ENCODE results near the gene C16orf89. TPM values are rescaled to one million over a fixed set of nuclear protein-coding genes. Genes with fewer than 3 reads are reported as not detected.
"Not testable (repeated sequence)": the region's sequence is repeated elsewhere in the genome, so short reads cannot be mapped to it uniquely, and the experiment has no call there.

C16orf89 gene
- polyA plus RNA-seq, 3 donors = 6.8 to 25.6 (median 19.9) TPM

GRCh38 chr16:5066511-5066910 is 755 bp upstream of the C16orf89 start:
- no peak overlapping the region for H3K27ac ChIP-seq (ENCODE audit: low read depth, low read length)

GRCh38 chr16:5065326-5065725 is 430 bp downstream of the C16orf89 start:
- WGBS, 3 donors = 32 to 60% (median 54%) methylated on average over 8 of the region's 8 CpGs
- H3K27ac ChIP-seq (ENCODE audit: low read depth, low read length) = no peak overlapping the region

More at GRCh38 chr16:5066511-5066910, 755 bp upstream of the C16orf89 start:
- WGBS, 3 donors = 63 to 67% (median 66%) methylated on average over 6 of the region's 6 CpGs

- 29 to 79% (median 64%) methylated on average over 7 of the region's 7 CpGs for WGBS, 3 donors
- H3K27ac ChIP-seq (ENCODE audit: low read depth, low read length) = no peak overlapping the region
These were observed 841 bp downstream of the C16orf89 start for GRCh38 chr16:5064915-5065314.

GRCh38 chr16:5062790-5063765 is 2.7 kb downstream of the C16orf89 start:
- WGBS, 3 donors = 72 to 77% (median 73%) methylated on average over 19 of the region's 19 CpGs

GRCh38 chr16:5062051-5062450 is 3.7 kb downstream of the C16orf89 start:
- H3K27ac ChIP-seq (ENCODE audit: low read depth, low read length) = no peak overlapping the region
- WGBS, 3 donors = 85 to 89% (median 88%) methylated on average over 11 of the region's 11 CpGs

More at GRCh38 chr16:5062790-5063765, 2.7 kb downstream of the C16orf89 start:
- no peak overlapping the region for H3K27ac ChIP-seq (ENCODE audit: low read depth, low read length)

- no peak overlapping the region for H3K27ac ChIP-seq (ENCODE audit: low read depth, low read length)
- WGBS, 3 donors = 82 to 84% (median 83%) methylated on average over 10 of the region's 10 CpGs
These were observed 5.6 kb downstream of the C16orf89 start for GRCh38 chr16:5060073-5060641.

GRCh38 chr16:5059386-5060072 is 6.2 kb downstream of the C16orf89 start:
- no peak overlapping the region for H3K27ac ChIP-seq (ENCODE audit: low read depth, low read length)
- WGBS, 3 donors = 75 to 83% (median 77%) methylated on average over 6 of the region's 6 CpGs

- no peak overlapping the region for H3K27ac ChIP-seq (ENCODE audit: low read depth, low read length)
- 53 to 66% (median 58%) methylated on average over 7 of the region's 7 CpGs for WGBS, 3 donors
These were observed 7.3 kb downstream of the C16orf89 start for GRCh38 chr16:5058476-5058875.

GRCh38 chr16:5056352-5056751 is 9.4 kb downstream of the C16orf89 start:
- WGBS, 3 donors = 12 to 30% (median 19%) methylated on average over 11 of the region's 11 CpGs
- H3K27ac ChIP-seq (ENCODE audit: low read depth, low read length) = no peak overlapping the region

- H3K27ac ChIP-seq (ENCODE audit: low read depth, low read length) = no peak overlapping the region
- WGBS, 3 donors = 88 to 91% (median 91%) methylated on average over 15 to 16 of the region's 16 CpGs
These were observed 10.6 kb downstream of the C16orf89 start for GRCh38 chr16:5054876-5055865.

GRCh38 chr16:5046914-5047313 is 18.8 kb downstream of the C16orf89 start:
- H3K27ac ChIP-seq (ENCODE audit: low read depth, low read length) = no peak overlapping the region
- 75 to 78% (median 76%) methylated on average over 2 of the region's 2 CpGs for WGBS, 3 donors

- H3K27ac ChIP-seq (ENCODE audit: low read depth, low read length) = no peak overlapping the region
- WGBS, 3 donors = 86 to 88% (median 87%) methylated on average over 10 of the region's 10 CpGs
These were observed 20.1 kb downstream of the C16orf89 start for GRCh38 chr16:5045499-5046115.

- WGBS, 3 donors = 91 to 96% (median 93%) methylated on average over 11 of the region's 11 CpGs
- not testable (repeated sequence) for H3K27ac ChIP-seq (ENCODE audit: low read depth, low read length)
These were observed 21.2 kb downstream of the C16orf89 start for GRCh38 chr16:5044581-5044980.

- no peak overlapping the region for H3K27ac ChIP-seq (ENCODE audit: low read depth, low read length)
- WGBS, 3 donors = 84 to 94% (median 92%) methylated on average over 8 of the region's 8 CpGs
These were observed 21.7 kb downstream of the C16orf89 start for GRCh38 chr16:5044011-5044540.

GRCh38 chr16:5042574-5043171 is 23.1 kb downstream of the C16orf89 start:
- H3K27ac ChIP-seq (ENCODE audit: low read depth, low read length) = no peak overlapping the region
- WGBS, 3 donors = 74 to 84% (median 76%) methylated on average over 14 of the region's 14 CpGs

- 70 to 79% (median 73%) methylated on average over 12 of the region's 12 CpGs for WGBS, 3 donors
- no peak overlapping the region for H3K27ac ChIP-seq (ENCODE audit: low read depth, low read length)
These were observed 24.1 kb downstream of the C16orf89 start for GRCh38 chr16:5041600-5042133.

- no peak overlapping the region for H3K27ac ChIP-seq (ENCODE audit: low read depth, low read length)
- WGBS, 3 donors = 61 to 77% (median 66%) methylated on average over 7 of the region's 7 CpGs
These were observed 25.3 kb downstream of the C16orf89 start for GRCh38 chr16:5040451-5040850.

All from adipose tissue (tissue), 3 donors.